CMK (cell line): ENCODE results near the gene RRP1B.
"Not testable (repeated sequence)": the region's sequence is repeated elsewhere in the genome, so short reads cannot be mapped to it uniquely, and the experiment has no call there.

Source experiments
- DNase-seq: peaks from one replicate; pipeline ENCODE4 v3.0.0-alpha.2; 2010; ENCODE audit warnings: low read depth

RRP1B gene

DNA sequence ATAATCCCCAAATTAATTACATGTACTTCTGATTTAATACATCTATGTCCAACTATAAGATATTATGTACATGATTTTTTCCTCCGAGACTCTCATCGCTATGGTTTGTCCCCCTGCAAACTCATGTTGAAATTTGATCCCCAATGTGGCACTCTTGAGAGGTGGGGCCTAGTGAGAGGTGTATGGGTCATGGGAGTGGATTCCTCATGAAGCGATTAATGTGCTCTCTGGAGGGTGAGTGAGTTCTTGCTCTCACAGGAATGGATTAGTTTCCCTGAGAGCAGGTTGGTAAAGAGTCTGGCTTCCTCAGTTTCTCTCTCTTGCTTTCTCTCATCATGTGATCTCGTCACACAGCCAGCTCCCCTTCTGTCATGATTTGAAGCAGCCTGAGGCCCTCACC lies 16.2 kb upstream of the RRP1B start:
- no peak for DNase-seq

DNA sequence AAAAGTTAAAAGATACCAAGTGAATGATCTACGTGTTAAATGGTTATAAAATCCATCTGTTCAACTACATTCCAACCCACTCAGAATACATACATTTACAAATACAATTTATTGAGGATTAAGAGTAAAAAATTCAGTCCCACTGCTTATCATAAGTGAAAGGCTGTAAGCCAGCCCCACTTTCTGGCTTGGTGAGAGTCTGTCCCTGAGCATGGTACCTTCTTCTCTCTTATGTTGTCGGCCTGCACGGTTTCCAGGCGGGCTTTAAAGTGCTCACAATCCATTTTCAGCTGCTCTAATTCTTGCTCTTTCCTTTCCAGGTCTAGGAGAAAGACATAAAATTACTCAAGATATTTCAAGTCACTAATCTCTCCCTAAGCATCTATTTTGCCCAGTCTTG lies 15.3 kb upstream of the RRP1B start:
- DNase-seq: no peak

DNA sequence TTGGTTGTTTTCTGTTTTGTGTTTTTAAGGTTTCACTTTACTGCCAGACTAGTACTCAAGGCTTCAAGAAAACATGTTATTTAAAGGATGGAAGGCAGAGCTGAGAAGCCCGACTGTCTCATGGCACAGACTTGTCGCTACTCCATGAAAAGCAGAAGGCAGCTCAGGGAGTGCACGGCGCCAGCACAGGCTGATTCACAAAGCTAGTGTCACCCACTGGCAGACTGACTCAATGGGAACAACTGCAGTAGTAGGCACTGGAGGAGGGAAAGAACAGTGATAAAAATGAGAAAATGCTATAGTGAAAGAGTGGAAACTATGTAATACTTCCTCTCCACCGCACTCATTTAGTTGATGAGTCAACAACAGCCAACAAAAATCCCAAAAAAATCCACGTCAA lies 14.8 kb upstream of the RRP1B start:
- DNase-seq: no peak

DNA sequence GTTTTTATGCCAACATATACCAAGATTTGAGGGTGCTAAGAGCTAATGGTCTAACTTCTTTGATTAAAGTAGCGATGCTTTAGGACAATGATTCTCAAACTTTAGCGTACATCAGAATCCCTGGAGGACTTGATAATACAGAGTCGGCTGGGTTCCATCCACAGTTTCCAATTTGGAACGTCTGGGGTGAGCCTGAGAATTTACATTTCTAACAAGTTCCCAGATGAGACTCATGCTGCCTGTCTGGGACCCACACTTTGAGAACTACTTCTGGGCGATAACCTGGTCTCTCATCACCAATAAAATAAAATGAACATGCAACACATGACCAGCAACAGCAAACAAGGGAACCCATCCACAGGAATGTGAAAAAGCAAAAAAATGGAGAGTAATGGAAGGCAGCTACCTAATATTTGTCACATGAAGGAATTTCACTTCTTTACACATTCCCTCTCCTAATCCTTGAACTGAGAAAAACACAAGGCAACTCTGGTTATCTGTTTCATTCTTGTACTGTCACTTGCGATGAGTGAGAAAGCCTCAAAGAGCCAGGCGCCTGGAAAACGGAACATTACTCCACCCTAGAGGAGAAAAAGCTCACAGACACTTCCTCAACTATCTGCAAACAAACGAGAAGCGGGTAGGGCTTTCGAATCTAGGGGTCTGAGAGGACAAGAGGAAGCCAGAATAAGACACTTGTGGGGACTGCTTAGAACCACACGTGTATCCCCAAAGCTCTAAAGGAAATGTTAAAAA lies 14.0 kb upstream of the RRP1B start:
- DNase-seq: no peak

DNA sequence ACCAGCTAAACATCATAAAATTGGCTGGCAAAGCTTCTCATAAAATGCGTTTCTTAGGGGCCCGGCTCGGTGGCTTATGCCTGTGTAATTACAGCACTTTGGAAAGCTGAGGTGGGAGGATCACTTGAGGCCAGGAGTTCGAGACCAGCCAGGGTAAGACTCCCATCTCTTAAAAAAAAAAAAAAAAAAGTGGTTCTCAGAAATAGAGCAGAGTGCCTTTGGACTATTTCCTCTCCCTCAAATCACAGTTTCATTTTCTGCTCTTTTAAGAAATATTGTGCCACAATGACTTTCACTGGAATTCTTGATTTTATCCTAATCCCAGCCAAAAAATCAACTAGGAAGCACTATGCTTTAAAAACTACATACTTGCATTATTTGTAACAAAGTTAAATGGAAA lies 13.4 kb upstream of the RRP1B start:
- no peak for DNase-seq

DNA sequence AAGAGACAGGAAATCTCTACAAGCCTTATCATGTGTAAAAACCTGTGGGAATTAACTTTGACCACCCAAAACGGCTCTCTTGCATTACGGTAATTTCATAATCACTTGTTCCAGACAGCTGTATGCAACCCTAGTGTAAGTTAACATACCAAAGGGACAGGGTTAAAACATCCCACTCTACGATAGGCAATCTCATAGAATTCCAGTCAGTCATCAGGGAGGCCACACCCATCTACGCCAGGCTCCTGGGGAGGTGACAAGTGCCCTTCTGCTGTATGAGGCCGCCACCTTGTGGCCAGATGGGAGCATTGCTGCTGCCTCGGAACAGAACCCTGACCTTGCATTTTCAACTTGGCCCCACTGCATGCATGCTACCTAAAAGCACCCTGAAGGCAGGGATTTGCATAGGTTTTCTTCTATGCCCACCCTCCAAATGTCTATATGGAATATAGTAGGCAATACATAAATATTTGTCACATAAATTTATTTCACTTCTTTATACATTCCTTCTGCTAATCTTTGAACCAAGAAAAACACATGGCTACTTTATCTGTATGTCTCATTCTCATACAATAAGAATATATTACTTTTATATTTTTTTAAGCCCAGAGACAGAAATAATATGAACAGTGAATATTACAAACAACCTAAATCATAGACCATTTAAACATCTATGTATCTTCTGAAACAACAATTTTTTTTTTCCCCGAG lies 12.7 kb upstream of the RRP1B start:
- DNase-seq: peak; percentile 94

DNA sequence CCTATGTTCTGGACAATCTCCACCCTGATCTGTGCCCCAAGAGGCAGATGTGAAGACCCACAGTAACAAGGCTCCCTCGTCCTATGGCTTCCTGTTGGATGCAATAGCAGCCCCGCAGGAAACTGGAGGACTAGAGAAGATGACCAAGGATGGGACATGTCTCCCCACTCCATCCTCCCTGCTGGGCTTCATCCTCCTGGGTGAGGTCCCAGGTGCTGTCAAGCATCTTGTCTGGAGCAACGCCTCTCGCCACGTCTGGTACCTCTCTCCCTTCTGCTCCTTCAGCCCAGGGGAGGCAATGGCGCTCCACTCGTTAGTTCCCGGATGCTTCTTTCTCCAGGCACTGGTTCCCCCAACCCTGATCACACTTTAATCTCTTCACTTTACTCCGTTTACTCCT lies 11.2 kb upstream of the RRP1B start:
- no peak for DNase-seq

DNA sequence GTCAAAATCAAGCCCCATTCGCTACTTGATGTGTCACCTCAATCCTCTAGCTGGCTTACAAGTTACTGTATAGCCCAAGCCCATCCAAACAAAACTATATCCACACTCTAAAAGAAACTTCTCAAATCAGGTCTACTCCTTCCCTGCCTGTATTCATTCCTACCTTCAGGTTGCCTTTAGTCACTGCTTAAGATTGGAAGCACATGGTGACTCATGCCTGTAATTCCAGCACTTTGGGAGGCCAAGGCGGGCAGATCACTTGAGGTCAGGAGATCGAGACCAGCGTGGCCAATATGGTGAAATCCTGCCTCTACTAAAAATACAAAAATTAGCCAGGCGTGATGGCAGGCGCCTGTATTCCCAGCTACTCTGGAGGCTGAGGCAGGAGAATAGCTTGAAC lies 7.4 kb upstream of the RRP1B start:
- not testable (repeated sequence) for DNase-seq

DNA sequence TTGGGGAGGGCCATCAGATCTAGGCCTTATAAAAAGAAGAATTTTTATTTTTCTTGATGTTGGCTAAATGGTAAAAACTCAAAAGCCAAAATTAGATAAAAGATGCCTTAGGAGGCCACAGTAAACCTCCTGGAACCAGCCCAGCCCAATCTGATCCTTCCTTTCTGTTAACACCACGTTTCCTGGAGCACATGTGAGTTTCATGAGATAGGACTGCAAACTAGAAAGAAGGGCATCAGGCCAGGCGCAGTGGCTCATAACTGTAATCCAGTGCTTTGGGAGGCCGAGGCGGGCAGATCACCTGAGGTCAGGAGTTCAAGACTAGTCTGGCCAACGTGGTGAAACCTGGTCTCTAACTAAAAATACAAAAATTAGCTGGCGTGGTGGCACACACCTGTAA lies 6.7 kb upstream of the RRP1B start:
- no peak for DNase-seq

DNA sequence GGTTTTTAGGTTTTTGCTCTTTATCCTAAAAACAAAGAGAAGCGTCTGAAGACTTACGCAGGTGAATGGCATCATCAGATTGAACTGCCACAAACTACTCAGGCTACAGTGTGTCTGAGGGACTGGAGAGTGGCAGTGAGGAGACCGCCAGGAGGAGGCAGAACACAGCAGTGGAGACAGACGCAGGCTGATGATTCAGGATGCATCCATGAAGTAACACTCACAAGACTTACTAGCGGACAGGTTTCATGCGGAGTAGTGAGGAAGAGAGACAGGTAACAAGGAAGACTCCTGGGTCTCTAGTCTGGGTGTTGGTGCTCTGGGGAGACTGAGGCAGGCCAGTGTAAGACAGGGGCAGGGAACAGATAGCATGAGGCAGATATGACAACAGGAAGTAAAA lies 5.7 kb upstream of the RRP1B start:
- no peak for DNase-seq

DNA sequence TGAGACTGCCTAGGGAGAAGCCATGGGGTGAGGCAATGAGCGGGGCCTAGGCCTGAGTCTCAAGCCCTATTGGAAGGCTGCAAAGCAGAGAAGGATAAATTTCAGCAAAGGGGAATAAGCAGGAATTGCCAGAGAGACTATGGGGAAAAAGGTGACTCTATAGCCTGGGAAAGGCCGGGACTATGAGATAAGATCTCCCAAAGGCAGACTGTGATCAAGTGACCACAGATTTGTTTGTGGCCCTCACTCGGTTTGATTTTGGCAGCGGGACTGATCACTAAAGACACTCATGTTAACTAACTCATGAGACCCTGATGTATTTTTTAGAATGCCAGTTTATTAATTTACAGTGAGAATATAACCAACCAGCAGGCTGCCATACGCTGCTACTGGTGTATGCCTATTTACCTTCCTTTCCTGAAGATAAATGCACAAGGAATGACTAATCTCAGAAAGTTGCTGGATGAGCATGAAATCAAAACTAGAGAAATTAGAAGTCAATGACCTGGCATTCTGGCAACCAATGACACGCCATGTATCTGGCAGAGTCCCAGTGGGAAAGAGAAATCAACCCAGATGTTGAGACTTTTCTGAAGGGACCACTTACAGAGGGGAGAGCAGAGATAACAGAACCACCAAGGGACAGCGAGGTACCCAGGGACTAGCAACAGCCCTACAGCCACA lies 4.4 kb upstream of the RRP1B start:
- no peak for DNase-seq

DNA sequence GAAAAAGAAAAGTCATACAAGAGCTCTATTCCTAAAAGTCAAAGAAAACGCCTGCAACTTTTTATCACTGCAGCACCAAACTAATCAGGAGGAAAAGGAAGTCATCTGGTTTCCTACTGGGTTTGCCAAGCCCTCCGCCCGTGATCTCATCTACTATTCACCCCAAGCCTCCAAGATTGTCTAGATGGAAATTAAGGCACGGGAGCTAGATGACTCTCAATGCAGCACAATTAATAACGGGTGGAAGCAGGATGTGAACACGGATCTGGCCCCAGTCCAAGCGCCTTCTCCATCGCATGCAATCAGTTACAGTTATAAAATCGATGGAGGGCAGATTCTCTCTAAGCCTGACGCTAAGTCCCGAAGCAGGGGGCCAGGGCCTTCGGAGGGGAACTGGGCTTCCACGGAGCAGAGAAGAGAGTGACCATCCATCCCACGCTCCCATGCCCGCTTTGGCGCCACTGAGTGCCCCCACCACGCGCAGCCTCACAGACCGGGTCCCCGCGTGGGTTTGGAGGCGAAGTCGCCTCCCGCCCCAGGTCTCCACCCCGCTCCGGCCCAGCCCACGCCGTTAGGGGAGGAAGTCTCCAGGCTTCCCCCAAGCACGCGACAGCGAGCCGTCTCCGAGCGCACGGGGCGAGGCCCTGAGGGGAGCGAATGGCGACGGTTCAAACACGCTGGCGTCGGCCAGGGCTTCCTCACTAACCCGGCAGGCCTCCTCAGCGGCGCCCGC lies 1.8 kb upstream of the RRP1B start:
- DNase-seq: peak; percentile 74

DNA sequence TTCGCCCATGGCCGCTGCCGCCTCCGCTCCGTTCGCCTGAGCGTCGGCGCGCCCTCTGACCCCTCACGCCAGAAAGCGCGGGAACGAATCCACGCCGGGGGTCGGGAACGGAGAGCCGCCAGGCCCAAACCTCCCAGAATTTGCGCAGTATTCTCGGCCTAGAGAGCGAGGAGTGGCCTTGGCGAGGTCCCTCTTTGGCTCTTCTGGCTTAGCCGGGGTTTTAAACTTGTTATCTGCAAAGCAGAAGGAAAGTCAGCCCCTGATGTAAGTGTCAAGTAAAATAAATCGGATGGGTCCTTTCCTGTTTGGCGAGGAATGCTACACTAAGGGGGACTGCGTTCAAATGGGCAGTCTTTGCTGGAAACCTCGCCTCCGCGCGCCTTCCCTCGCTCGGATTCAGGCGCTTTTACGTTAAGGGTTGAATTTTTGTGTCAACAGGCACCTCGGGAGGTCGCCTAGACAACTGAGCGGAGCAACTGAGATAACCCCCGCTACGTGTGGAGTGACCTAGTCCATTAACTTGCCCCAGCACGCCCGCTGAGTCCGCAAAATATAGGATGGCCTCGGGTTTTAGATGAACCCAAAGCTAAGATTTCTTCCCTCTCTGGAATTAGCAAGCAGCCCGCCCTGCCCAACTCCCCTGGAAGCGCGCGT lies 1.1 kb upstream of the RRP1B start:
- no peak for DNase-seq

DNA sequence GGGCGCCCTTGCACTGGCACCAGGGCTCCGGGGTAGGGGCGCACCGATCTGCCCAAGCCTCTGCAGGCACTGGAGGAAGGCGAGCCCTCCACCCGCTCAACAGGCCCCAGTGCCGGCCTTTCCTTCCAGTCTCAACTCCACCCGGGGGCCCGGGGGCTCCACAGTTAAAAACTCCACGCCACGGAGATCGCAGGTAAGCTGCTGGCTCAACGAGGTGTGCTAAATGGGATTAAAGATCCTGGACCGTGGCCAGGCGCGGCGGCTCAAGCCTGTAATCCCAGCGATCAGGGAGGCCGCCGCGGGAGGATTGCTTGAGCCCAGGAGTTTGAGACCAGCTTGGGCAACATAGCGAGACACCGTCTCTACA lies 608 bp upstream of the RRP1B start:
- DNase-seq: no peak

DNA sequence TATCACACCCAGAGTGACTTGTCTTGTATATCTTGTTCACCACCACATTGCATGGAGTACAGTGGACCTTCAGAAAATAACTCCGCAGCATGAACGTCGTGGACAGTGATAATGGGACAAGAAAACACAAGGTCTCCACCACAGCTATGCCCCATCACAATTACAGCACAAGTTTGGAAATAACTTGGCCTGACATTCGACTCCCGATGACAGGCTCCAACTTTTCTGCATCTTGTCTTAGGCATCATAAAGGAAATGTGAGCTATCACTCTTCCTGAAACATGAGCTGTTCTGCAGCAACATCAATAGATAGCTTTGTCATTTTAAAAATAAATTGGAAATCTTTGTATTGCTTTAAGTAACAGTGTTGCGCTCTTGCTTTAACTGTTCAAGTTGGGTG lies 2.9 kb downstream of the RRP1B start:
- DNase-seq: no peak

DNA sequence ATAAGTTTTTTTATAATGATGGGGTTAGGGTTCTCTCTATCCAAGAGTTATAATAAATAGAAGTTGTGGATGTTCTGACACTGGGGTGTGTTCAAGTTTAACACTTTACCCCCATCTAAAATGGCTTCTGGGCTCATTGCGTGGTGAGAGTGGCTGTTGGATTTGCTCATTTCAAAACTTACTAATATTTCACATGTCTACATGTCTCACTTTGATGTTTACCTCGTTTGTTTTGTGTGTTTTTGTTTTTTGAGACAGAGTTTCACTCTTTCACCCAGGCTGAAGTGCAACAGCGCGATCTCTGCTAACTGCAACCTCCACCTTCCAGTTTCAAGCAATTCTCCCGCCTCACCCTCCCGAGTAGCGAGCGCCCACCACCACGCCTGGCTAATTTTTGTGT lies 3.7 kb downstream of the RRP1B start:
- no peak for DNase-seq

DNA sequence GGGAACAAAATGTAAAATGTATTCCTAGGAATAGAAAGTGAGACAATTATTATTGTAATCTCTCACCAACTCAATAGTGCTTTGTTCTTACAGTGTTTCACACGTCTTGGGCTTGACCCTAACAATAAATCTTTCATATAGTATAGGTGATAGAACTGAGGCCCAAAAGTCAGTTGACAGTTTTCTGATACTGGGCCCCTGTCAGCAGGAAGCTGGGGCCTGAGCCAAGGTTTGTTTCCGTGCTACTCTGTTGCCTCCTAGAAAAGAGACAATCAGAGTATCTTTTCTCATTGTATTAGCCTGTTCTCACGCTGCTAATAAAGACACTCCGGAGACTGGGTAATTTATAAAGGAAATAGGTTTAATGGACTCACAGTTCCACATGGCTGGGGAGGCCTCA lies 5.0 kb downstream of the RRP1B start:
- DNase-seq: no peak

DNA sequence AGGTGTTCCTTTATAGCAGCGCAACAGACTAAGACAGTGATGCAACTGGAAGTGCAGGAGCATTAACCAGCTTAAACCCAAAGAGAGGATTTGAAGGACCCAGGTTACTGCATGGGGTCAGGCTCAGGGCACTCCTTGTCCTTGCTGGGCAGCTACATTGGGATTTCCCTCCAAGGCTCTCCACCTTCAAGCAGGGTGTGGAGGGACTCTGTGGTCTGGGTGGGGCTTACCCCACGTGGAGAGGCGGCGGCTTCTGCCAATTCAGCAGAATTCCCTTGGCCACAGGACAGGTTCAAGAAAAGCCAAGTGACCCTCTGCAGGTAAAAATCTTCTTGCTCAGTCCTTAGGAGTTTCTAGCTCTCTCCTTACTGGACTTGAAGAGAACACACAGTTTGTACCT lies 6.5 kb downstream of the RRP1B start:
- no peak for DNase-seq

DNA sequence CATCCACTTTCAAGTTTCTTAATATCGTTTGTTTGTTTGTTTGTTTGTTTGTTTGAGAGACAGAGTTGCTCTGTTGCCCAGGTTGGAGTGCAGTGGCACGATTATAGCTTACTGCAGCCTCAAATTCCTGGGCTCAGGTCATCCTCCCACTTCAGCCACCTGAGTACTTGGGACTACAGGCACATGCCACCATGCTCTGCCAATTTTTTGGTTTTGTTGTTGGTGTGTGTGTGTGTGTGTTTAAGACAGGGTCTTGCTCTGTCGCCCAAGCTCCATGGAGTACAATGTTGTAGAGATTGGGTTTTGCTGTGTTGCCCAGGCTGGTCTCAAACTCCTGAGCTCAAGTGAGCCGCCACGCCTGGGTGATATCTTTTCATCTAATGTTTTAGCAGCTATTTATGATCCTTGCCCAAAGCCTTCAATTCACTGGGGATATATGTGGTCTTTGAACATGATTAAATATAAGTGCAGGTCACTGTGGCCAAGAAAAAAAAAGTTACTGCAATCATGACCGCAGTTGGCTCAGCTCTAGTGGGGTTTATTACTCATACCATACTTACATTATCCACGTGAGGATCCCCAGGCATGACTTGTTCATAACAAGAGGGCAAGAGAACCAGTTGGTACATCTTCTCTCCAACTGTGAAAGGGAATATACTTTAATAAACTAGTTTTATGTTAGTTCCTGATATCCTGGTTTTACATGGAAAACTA lies 8.0 kb downstream of the RRP1B start:
- DNase-seq: no peak

DNA sequence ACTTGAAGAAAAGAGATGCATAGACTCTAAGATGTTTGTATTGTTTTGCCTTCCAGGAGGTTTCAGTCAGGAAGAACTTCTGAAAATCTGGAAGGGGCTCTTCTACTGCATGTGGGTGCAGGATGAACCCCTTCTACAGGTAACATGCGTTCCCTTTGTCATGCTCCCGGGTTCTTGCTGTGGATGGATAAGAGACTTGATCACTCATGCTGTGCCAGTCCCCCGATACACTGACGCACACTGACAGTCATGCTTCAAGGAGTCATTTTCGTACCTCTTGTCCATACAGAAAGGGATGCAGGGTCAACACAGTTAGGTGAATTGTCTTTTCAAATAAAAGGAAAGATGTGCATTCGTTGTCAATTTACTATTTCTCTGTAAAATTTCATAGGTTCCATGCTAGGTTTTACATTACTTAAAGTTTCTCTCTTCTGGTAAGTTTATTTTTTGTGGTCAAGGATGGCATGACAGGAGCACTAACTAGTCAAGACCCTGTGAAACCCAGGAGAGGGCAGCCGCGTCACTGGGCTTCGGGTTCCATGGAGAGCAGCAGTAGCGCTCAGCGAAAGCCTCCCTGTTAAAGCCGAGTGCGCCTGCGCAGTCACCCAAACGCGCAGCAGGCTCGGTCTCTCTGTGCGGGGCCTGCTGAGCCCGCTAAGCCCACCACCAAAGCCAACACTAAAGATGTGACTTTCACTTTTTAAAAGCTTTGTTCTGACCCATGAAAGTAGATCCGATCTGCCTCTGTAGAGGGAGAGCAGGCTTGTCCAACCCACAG lies 10.7 kb downstream of the RRP1B start:
- no peak for DNase-seq

DNA sequence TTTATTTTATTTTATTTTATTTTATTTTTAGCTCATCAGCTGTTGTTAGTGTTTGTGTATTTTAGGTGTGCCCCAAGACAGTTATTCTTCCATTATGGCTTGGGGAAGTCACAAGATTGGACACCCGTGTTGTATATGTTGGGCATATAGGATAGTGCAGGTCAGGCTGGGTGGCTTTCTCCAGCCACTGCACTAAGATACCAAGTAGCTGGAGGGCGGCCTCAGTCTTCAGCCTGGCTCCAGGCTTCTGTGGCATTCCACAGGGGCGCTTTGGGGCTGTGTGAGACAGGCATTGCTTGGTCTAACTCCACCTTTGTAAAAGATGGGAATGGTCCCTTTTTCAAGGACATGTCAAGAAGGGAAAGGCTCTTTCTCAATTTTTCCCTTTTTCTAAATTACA lies 16.5 kb downstream of the RRP1B start:
- no peak for DNase-seq
